SK-N-DZ (cell line): ENCODE results near the gene AMPD1. TPM values are rescaled to one million over a fixed set of nuclear protein-coding genes. Genes with fewer than 3 reads are reported as not detected.

Experiments used
- DNase-seq: peaks from one replicate; pipeline ENCODE4 v3.0.0-alpha.2; 2015; ENCODE audit warnings: low spot score
- polyA plus RNA-seq, 2 experiments: library from polyadenylated mRNA; depleted of rRNA; stranded (reverse); fragments of >200 nt; gene quantifications; 2 replicates each; pipeline ENCODE4 v1.2.3, GENCODE V29; 2014

The AMPD1 gene
- polyA plus RNA-seq (2014; cell fraction: cytosol; rRNA removed): not detected in 2 replicates
- not detected in 2 replicates for polyA plus RNA-seq (2014; cell fraction: nucleus; rRNA removed)

GRCh38 chr1:114695430-114696058 is at the start of gene AMPD1:
Gene AMPD1 (minus strand): TSS chr1:114695546. CDS start chr1:114695471, 75 bp downstream.
- DNase-seq: no peak

- no peak for DNase-seq
Observed at GRCh38 chr1:114741963-114742746, 46.8 kb upstream of the AMPD1 start.

- no peak for DNase-seq
Observed at GRCh38 chr1:114740331-114740730, 45.0 kb upstream of the AMPD1 start.

GRCh38 chr1:114737314-114737849 is 42.0 kb upstream of the AMPD1 start:
- no peak for DNase-seq

- no peak for DNase-seq
Observed at GRCh38 chr1:114735479-114735878, 40.1 kb upstream of the AMPD1 start.

GRCh38 chr1:114729782-114730181 is 34.4 kb upstream of the AMPD1 start:
- DNase-seq: no peak

GRCh38 chr1:114728553-114728952 is 33.2 kb upstream of the AMPD1 start:
- no peak for DNase-seq

GRCh38 chr1:114725230-114725629 is 29.9 kb upstream of the AMPD1 start:
- no peak for DNase-seq

- DNase-seq: no peak
Observed at GRCh38 chr1:114723915-114724314, 28.6 kb upstream of the AMPD1 start.

GRCh38 chr1:114723457-114723856 is 28.1 kb upstream of the AMPD1 start:
- DNase-seq: no peak

- no peak for DNase-seq
Observed at GRCh38 chr1:114720492-114720891, 25.1 kb upstream of the AMPD1 start.

- no peak for DNase-seq
Observed at GRCh38 chr1:114719424-114719787, 24.1 kb upstream of the AMPD1 start.

GRCh38 chr1:114718661-114719423 is 23.5 kb upstream of the AMPD1 start:
- DNase-seq: no peak

GRCh38 chr1:114716304-114717170 is 21.2 kb upstream of the AMPD1 start, which contains the start of gene NRAS:
Gene NRAS (minus strand): TSS chr1:114716771. CDS start chr1:114716160, 611 bp downstream.
- peak; percentile 87 for DNase-seq

GRCh38 chr1:114715952-114716303 is 20.6 kb upstream of the AMPD1 start:
- no peak for DNase-seq

GRCh38 chr1:114712977-114713376 is 17.6 kb upstream of the AMPD1 start:
- DNase-seq: no peak

GRCh38 chr1:114710360-114710759 is 15.0 kb upstream of the AMPD1 start:
- no peak for DNase-seq

- DNase-seq: no peak
Observed at GRCh38 chr1:114707604-114708003, 12.3 kb upstream of the AMPD1 start.

- DNase-seq: no peak
Observed at GRCh38 chr1:114703242-114703641, 7.9 kb upstream of the AMPD1 start.

GRCh38 chr1:114702737-114703136 is 7.4 kb upstream of the AMPD1 start:
- no peak for DNase-seq

GRCh38 chr1:114701931-114702330 is 6.6 kb upstream of the AMPD1 start:
- no peak for DNase-seq
